Measurements from ENCODE around the gene CYP2A6. TPM values are rescaled to one million over a fixed set of nuclear protein-coding genes. Genes with fewer than 3 reads are reported as not detected.

The CYP2A6 gene
- polyA plus RNA-seq, 3 donors: 0.18 to 0.24 TPM; not detected in 1

DNA sequence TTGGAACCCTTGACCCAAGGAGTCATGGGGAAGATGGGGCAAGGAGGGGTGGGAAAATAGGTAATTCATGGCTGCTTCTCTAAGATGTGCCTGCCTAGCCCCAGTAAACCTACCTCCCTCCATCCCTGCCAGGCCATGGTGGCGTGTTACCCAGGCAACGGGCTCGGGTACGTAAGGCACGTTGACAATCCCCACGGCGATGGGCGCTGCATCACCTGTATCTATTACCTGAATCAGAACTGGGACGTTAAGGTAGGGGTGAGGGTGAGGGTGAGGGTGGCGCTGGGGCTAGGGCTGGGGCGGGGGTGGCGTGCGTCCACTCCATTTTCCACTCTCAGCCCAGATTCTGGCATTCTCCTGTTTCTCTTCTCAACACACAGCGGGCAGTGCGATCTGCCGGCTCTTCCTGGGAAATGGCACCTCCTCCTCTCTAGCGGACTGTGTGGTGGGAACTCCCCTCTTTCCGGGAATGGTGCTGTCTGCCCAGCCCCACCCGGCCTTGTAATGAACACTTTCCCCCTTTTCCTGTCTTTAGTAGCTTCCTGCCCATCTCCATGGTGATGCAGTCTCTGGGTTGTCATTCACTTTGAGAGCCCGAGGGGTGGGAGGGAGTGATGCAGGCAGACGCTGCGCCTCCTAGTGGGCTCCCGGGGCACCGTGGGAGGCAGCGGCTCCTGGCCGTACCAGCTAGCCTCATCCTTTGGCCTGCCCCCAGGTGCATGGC is 43.7 kb downstream of the CYP2A6 start:
- peak; percentile 73 to 96 (median 91) for DNase-seq (ENCODE audit: extremely low read depth in 1 of 11, low read depth in 9 of 11, low spot score in 4 of 11)

DNA sequence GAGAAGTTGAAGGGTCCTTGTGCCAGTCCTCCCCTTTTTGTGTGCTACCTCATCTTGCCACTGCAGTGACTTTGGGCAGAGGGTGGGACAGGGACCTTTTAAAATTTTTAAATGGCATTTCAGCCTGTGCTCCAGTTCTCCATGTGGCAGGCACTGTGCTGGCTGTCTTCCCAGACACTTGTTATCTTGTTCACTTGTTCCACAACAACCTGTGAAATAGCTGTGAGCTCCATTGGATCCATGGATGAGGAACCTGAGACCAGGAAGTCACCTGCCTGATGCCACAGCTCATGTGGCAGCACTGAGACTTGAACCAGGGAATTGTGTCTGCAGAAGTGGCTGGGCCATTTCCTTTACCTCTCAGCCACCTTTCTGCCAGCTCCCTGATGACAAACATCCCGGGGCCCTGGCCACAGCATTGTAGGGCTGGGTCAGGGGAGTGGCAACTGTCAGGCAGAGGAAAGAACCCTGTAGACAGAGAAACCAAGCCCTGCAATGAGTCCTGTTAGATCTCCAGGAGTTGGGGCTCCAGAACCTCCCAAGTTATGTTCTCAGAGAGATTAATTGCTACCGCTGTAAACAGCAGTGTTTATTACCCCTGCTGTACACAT is 44.9 kb downstream of the CYP2A6 start:
- no peak for DNase-seq (ENCODE audit: extremely low read depth in 1 of 11, low read depth in 9 of 11, low spot score in 4 of 11)

DNA sequence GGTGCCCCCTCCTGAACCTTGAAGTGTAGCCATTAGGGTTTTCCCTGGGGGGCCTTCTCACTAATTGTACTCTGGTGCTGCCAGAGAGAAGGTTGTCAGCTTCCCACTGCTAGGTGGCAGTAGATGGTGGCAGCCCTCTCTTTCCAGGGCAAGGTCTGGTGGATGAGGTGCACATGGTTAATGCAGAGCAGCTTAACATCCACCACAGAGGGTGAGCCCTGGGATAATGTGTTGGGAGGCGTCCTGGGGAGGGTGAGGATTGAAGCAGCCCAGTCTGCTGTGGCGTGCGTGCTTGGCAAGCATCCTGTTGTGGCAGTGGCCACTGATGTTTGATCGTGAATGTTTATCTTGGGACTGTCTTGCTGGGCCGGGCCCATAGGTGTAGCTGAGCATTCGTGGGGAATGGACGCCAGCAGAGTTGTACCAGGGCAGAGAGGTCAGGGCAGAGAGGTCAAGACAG is 45.4 kb downstream of the CYP2A6 start:
- no peak for DNase-seq (ENCODE audit: extremely low read depth in 1 of 11, low read depth in 9 of 11, low spot score in 4 of 11)

DNA sequence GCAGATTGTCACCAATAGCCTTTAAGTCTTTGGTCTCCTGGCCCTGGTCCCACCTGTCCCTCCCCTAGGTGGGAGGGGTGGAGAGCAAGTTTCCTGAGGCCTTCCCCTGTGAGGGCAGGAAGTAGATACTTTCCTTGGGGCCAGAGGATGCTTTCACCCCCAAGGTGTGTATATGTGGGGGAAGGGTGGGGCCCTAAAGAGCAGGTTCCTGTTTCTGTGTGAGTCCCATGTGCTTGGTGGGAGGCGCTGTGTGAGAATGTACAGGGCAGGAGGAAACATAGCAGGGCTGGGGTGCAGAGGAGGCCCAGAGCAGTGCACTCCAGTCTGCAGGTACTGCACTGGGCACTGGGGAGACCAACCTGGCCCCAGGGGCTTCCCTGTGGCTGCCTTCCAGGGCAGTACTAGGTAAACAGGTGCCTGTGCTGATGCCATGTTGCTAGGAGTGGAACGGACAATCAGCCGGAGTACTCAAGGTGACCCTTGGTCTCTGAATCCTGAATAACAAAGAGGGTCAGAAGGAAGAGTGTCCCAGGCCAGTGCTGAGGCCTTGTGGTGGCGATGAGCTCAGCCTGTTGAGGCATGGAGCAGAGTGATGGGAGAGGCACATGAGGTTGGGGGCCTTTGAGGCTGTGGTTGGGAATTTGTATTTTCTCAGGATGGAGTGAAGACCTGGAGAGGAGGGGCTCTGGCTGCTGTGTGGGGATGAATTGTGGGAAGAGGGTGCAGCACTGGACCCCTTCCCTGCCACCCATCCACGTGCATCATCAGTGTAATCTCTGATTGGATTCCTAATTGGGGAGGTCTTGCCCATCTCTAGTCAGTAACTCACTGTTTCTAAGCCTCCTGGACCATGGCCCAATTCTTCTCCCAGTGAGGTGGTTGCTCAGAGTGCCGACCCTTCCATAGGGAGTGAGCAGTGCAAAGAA is 46.1 kb downstream of the CYP2A6 start:
- no peak for DNase-seq (ENCODE audit: extremely low read depth in 1 of 11, low read depth in 9 of 11, low spot score in 4 of 11)

- no peak for DNase-seq (ENCODE audit: extremely low read depth in 1 of 11, low read depth in 9 of 11, low spot score in 4 of 11)
Observed at GRCh38 chr19:40803170-40803856, 46.9 kb downstream of the CYP2A6 start.

- no peak for DNase-seq (ENCODE audit: extremely low read depth in 1 of 11, low read depth in 9 of 11, low spot score in 4 of 11)
Observed at GRCh38 chr19:40802300-40803169, 47.7 kb downstream of the CYP2A6 start.

DNA sequence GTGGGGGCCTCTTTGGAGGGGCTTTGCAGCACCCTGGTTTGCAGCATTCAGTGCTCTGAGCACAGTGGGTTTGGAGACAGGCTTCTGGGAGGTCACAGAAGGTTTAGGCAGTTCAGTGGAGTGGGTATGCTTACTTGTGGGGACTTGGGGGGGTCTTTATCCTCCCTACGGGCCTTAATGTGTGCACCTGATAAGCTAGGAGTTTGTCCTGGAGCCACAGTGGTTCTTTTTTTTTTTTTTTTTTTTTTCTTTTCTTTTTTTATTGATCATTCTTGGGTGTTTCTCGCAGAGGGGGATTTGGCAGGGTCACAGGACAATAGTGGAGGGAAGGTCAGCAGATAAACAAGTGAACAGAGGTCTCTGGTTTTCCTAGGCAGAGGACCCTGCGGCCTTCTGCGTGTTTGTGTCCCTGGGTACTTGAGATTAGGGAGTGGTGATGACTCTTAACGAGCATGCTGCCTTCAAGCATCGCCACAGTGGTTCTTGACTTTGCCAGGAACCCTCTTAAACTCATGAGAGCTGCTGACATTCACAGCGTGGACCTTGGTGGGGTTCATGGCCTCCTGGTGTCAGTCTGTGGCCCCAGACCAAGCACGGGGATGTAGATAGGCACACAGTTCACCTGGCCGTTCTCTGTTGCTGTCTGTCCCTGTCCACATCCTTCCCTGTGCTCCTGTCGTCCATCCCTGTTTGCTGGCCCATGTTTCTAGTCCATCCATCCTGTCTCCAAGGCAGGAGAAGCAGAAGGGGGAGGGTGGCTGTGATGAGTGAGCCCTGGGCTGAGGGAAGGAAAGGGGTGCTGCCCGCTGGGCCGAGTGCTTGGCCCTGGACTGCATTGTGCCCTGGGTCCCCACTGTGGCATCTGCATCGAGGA is 48.6 kb downstream of the CYP2A6 start:
- DNase-seq (ENCODE audit: extremely low read depth in 1 of 11, low read depth in 9 of 11, low spot score in 4 of 11): no peak

- no peak for DNase-seq (ENCODE audit: extremely low read depth in 1 of 11, low read depth in 9 of 11, low spot score in 4 of 11)
Observed at GRCh38 chr19:40800997-40801377, 49.3 kb downstream of the CYP2A6 start.

DNA sequence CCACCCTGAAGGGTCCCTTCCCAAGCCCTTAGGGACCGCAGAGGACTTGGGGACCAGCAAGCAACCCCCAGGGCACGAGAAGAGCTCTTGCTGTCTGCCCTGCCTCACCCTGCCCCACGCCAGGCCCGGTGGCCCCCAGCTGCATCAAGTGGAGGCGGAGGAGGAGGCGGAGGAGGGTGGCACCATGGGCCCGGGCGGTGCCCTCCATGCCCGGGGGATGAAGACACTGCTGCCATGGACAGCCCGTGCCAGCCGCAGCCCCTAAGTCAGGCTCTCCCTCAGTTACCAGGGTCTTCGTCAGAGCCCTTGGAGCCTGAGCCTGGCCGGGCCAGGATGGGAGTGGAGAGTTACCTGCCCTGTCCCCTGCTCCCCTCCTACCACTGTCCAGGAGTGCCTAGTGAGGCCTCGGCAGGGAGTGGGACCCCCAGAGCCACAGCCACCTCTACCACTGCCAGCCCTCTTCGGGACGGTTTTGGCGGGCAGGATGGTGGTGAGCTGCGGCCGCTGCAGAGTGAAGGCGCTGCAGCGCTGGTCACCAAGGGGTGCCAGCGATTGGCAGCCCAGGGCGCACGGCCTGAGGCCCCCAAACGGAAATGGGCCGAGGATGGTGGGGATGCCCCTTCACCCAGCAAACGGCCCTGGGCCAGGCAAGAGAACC is 49.8 kb downstream of the CYP2A6 start:
- DNase-seq (ENCODE audit: extremely low read depth in 1 of 11, low read depth in 9 of 11, low spot score in 4 of 11): no peak

DNA sequence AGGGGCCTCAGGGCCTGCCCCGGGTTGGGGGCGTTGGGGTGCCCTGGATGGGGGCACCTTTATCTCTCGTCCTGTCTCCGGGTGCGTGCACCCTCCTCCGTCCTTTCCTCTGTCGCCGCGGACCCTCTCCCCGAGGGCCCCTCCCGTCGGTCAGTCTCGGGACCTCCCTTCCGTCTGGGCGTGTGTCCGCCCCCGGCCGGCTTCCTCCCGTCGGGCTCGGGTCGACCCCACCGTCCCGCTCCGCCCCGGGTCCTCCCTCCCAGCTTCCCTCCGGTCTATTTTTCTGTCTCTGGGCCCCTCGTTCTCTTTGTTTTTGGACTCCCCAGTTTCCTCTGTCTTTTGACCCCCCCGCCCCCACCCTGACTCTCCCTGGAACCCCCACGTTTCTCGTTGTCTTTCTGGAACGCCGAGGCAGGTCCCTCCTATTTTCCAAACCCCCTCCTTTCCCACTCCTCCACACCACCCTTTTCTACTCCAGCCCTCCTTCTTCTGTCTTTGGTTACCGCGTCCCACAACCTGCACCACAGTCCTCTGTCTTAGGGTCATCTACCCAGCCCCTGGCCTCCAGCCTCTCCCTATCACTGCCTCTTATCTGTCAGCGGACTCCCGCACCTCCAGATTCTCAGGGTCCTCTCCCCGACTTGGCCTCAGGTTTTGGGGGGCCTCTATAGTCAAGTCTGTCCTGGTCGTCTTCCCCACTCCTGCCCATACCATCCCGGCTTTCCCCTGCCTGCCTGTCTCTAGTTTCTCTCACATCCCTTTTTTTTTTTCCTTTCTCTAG is 50.5 kb downstream of the CYP2A6 start:
- DNase-seq (ENCODE audit: extremely low read depth in 1 of 11, low read depth in 9 of 11, low spot score in 4 of 11): no peak

DNA sequence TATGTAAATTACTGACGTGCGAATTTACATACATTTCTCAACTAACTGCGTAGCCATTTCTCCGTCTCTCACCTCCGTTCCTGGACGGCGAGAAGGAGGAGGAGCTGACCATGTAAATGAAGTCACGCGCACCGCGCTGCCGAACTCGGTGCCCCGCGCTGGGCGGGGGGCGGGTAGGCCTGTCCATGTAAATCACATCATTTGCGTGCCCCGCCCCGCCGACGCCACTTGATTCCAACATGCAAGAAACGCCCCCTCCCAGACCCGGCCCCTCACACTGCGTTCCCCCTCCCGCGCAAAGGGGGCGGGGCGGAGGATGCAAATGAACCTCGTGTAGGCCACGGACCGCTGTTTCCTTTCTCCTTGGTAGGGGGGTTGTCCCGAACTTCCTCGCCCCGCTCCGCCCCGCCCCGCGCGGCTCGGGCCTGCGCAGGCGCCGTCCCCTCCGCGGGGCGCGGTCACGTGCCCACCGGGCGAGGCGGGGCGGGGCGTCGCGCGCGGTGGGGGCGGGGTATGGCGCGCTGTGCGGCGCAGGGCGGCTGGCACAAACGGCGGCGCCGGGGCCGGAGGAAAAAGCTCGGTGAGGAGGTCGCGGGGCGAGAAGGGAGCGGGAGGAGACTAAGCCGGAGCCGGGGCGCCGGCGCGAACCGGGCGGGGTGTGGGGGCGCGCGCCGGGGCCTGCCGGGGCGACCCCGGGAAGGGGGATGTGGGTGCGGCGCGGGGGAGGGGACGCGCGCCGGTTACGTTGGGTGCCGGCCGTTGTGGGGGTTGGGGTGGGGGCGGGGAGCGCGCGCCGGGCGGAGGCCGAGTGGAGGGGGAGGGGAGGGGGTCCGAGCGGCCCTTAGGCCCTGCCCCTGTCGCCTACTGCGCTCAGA is 51.3 kb downstream of the CYP2A6 start, which contains the start of gene EGLN2:
TSS of gene EGLN2 (plus strand) at position 509 of the 875 bp plus-strand sequence. CDS start 1,382 bp downstream, outside the sequence.
- peak; percentile 97 to 100 (median 100) for DNase-seq (ENCODE audit: extremely low read depth in 1 of 11, low read depth in 9 of 11, low spot score in 4 of 11)

DNA sequence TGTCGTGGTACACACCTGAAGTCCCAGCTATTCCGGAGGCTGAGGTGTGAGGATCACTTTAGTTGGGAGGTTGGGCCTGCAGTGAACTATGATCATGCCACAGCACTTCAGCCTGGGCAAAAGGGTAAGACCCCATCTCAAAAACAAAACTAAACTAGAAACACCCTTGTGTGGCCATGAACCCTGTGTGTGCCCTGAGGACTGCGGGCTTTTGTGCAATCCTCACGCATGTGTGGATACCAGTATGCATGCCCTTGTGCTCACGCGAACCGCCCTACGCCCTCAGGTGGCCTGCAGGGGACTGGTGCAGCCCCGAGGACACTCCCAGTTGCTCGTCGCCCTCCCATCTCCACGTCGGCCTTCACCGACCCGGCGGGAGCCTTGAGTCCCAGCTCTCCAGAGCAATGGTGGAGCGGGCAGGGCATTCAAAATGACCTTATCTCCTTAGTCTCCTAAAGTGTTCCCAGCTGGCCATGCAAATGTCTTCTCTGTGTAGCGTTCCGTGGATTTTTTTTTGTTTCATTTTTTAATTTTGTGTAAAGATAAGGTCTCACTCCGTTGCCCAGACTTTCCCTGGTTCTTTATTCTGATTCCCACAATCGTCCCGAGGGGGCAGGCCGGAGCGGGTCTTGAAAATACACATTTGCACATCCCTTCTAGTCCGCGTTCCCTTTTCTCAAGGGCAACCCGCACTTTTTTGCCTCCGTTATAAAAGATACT is 52.1 kb downstream of the CYP2A6 start:
- DNase-seq (ENCODE audit: extremely low read depth in 1 of 11, low read depth in 9 of 11, low spot score in 4 of 11): peak in 2 of 11 donors; percentile 54 to 57

GRCh38 chr19:40797166-40797962 is 52.9 kb downstream of the CYP2A6 start:
- DNase-seq (ENCODE audit: extremely low read depth in 1 of 11, low read depth in 9 of 11, low spot score in 4 of 11): no peak
